Activated CD4-positive, alpha-beta T cell treated with anti-CD3 and anti-CD28 coated beads, Interleukin-10, Interleukin-2, amounts not matched to agents 100 ng/mL and 50 ng/mL, durations not matched to agents 16 hours and 8 hours (primary cell): ENCODE data around the gene HEY2.

Experiments
- DNase-seq: peaks from one replicate; pipeline ENCODE4 v3.0.0-alpha.2; 2020

Gene HEY2

GRCh38 chr6:125745281-125746018 is 4.0 kb upstream of the HEY2 start:
- DNase-seq: no peak

GRCh38 chr6:125746019-125746414 is 3.4 kb upstream of the HEY2 start:
- no peak for DNase-seq

- DNase-seq: peak; percentile 76
Measured at GRCh38 chr6:125746731-125747588, 2.5 kb upstream of the HEY2 start.

GRCh38 chr6:125747589-125748405 is 1.6 kb upstream of the HEY2 start:
- no peak for DNase-seq

GRCh38 chr6:125748406-125749172 is 843 bp upstream of the HEY2 start:
- DNase-seq: no peak

- no peak for DNase-seq
Measured at GRCh38 chr6:125749865-125750691, 646 bp downstream of the HEY2 start.

- DNase-seq: no peak
Measured at GRCh38 chr6:125750692-125751333, 1.4 kb downstream of the HEY2 start.

- DNase-seq: no peak
Measured at GRCh38 chr6:125751334-125751916, 2.0 kb downstream of the HEY2 start.

GRCh38 chr6:125752773-125753172 is 3.3 kb downstream of the HEY2 start:
- no peak for DNase-seq

GRCh38 chr6:125753218-125753936 is 3.9 kb downstream of the HEY2 start:
- no peak for DNase-seq

- DNase-seq: no peak
Measured at GRCh38 chr6:125753937-125754259, 4.5 kb downstream of the HEY2 start.

- no peak for DNase-seq
Measured at GRCh38 chr6:125754566-125754965, 5.1 kb downstream of the HEY2 start.

- no peak for DNase-seq
Measured at GRCh38 chr6:125759184-125759902, 9.9 kb downstream of the HEY2 start.

GRCh38 chr6:125759959-125760457 is 10.6 kb downstream of the HEY2 start:
- no peak for DNase-seq

- DNase-seq: no peak
Measured at GRCh38 chr6:125764121-125764671, 14.8 kb downstream of the HEY2 start.

GRCh38 chr6:125765944-125766343 is 16.5 kb downstream of the HEY2 start:
- no peak for DNase-seq

GRCh38 chr6:125766641-125767040 is 17.2 kb downstream of the HEY2 start:
- DNase-seq: no peak

- no peak for DNase-seq
Measured at GRCh38 chr6:125769147-125769783, 19.8 kb downstream of the HEY2 start.
